Measurements from ENCODE around the gene TYW1. TPM values are rescaled to one million over a fixed set of nuclear protein-coding genes. Genes with fewer than 3 reads are reported as not detected.
"Not testable (repeated sequence)": the region's sequence is repeated elsewhere in the genome, so short reads cannot be mapped to it uniquely, and the experiment has no call there.

The TYW1 gene
- total and polyA plus RNA-seq, 8 donors = 14.1 to 25.8 (median 23.7) TPM

GRCh38 chr7:67251986-67252558 is 255.4 kb downstream of the TYW1 start:
- TF ChIP-seq, protein P1, sequence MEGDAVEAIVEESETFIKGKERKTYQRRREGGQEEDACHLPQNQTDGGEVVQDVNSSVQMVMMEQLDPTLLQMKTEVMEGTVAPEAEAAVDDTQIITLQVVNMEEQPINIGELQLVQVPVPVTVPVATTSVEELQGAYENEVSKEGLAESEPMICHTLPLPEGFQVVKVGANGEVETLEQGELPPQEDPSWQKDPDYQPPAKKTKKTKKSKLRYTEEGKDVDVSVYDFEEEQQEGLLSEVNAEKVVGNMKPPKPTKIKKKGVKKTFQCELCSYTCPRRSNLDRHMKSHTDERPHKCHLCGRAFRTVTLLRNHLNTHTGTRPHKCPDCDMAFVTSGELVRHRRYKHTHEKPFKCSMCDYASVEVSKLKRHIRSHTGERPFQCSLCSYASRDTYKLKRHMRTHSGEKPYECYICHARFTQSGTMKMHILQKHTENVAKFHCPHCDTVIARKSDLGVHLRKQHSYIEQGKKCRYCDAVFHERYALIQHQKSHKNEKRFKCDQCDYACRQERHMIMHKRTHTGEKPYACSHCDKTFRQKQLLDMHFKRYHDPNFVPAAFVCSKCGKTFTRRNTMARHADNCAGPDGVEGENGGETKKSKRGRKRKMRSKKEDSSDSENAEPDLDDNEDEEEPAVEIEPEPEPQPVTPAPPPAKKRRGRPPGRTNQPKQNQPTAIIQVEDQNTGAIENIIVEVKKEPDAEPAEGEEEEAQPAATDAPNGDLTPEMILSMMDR (IDR thresholded peaks at IDR 0.05) = no peak
- Histone ChIP-seq H3K36me3 (no peaks in the 10 kb centered on the region), H3K9me3 (peaks cover 0 to 26% of the 10 kb centered on the region in 2 donors), H3K4me1 (no peaks in the 10 kb centered on the region), H3K4me3 (no peak overlapping the region), H3K27me3 (no peaks in the 10 kb centered on the region), H3K27ac (no peak overlapping the region)
- ATAC-seq = no peak
- intact Hi-C loops (cut with DNase I) = no loop called here
- no peak for DNase-seq

- ATAC-seq = not testable (repeated sequence)
Observed at GRCh38 chr7:67255076-67255475, 258.4 kb downstream of the TYW1 start.

GRCh38 chr7:67257779-67258178 is 261.1 kb downstream of the TYW1 start:
- H3K27ac ChIP-seq; ATAC-seq; H3K36me3 ChIP-seq; H3K4me3 ChIP-seq; intact Hi-C loops (cut with DNase I); H3K27me3 ChIP-seq; H3K9me3 ChIP-seq; DNase-seq; H3K4me1 ChIP-seq: not testable (repeated sequence)

More at GRCh38 chr7:67255076-67255475, 258.4 kb downstream of the TYW1 start:
- peaks cover 0 to 26% of the 10 kb centered on the region in 2 donors for H3K9me3 ChIP-seq
- H3K27me3 ChIP-seq; H3K36me3 ChIP-seq; H3K4me1 ChIP-seq; H3K27ac ChIP-seq; intact Hi-C loops (cut with DNase I); DNase-seq; H3K4me3 ChIP-seq: not testable (repeated sequence)

- ATAC-seq; DNase-seq; H3K4me3 ChIP-seq; H3K27me3 ChIP-seq; H3K9me3 ChIP-seq; H3K4me1 ChIP-seq; H3K27ac ChIP-seq; intact Hi-C loops (cut with DNase I); H3K36me3 ChIP-seq: not testable (repeated sequence)
Observed at GRCh38 chr7:67259363-67259762, 262.7 kb downstream of the TYW1 start.

GRCh38 chr7:67260166-67260586 is 263.5 kb downstream of the TYW1 start:
- H3K9me3 ChIP-seq; H3K27ac ChIP-seq; ATAC-seq; H3K4me1 ChIP-seq; H3K36me3 ChIP-seq; H3K4me3 ChIP-seq; intact Hi-C loops (cut with DNase I); H3K27me3 ChIP-seq; DNase-seq: not testable (repeated sequence)

- H3K27ac ChIP-seq; H3K36me3 ChIP-seq; ATAC-seq; H3K27me3 ChIP-seq; intact Hi-C loops (cut with DNase I); H3K4me3 ChIP-seq; DNase-seq; H3K9me3 ChIP-seq; H3K4me1 ChIP-seq: not testable (repeated sequence)
Observed at GRCh38 chr7:67264000-67264399, 267.4 kb downstream of the TYW1 start.

- H3K9me3 ChIP-seq; H3K4me1 ChIP-seq; intact Hi-C loops (cut with DNase I); H3K36me3 ChIP-seq; DNase-seq; ATAC-seq; H3K27me3 ChIP-seq; H3K4me3 ChIP-seq; H3K27ac ChIP-seq: not testable (repeated sequence)
Observed at GRCh38 chr7:67266070-67266469, 269.4 kb downstream of the TYW1 start.

GRCh38 chr7:67267914-67268313 is 271.3 kb downstream of the TYW1 start:
- intact Hi-C loops (cut with DNase I) = no loop called here
- no peak for ATAC-seq
- TF ChIP-seq, protein P1 (IDR thresholded peaks at IDR 0.05) = no peak
- Histone ChIP-seq H3K36me3 (no peaks in the 10 kb centered on the region), H3K4me3 (no peak overlapping the region), H3K4me1 (no peaks in the 10 kb centered on the region), H3K9me3 (no peaks in the 10 kb centered on the region), H3K27me3 (no peaks in the 10 kb centered on the region), H3K27ac (no peak overlapping the region)
- no peak for DNase-seq

DNA sequence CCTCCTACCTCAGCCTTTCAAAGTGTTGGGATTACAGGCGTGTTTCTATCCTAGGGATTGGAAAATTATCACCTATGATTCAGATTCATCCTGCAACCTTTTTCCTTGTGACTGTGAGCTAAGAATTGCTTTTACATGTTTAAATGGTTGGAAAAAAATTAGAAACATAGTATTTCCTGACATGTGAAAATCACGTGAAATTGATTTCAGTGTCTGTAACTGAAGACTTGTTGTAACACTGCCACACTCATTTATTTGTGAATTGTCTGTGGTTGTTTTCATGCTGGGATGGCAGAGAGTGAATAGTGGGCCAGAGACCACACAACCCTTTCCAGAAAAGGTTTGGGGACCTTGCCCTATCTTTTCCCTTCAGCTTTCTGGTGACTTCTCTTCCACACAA is 273.3 kb downstream of the TYW1 start:
- DNase-seq; ATAC-seq; H3K4me1 ChIP-seq; H3K27me3 ChIP-seq; intact Hi-C loops (cut with DNase I); H3K27ac ChIP-seq; H3K36me3 ChIP-seq; H3K4me3 ChIP-seq; H3K9me3 ChIP-seq: not testable (repeated sequence)
